Stimulated activated CD4-positive, alpha-beta T cell treated with anti-CD3 and anti-CD28 coated beads, TNF-alpha, amount 100 ng/mL, for 48 hours (primary cell): ENCODE results near the gene CYP2C9.
"Not testable (repeated sequence)": the region's sequence is repeated elsewhere in the genome, so short reads cannot be mapped to it uniquely, and the experiment has no call there.

Experiments used
- DNase-seq, 3 donors: peaks; one replicate each; pipeline ENCODE4 v3.0.0-alpha.2; 2020; ENCODE audit warnings: low read depth in 3 of 3

Gene CYP2C9

DNA sequence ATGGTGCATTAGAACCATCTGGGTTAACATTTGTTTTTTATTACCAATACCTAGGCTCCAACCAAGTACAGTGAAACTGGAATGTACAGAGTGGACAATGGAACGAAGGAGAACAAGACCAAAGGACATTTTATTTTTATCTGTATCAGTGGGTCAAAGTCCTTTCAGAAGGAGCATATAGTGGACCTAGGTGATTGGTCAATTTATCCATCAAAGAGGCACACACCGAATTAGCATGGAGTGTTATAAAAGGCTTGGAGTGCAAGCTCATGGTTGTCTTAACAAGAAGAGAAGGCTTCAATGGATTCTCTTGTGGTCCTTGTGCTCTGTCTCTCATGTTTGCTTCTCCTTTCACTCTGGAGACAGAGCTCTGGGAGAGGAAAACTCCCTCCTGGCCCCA, at the start of gene CYP2C9:
CYP2C9 (plus strand) TSS at position 276 of the 400 bp plus-strand sequence; CDS start at position 301, 25 bp downstream.
- no peak for DNase-seq

DNA sequence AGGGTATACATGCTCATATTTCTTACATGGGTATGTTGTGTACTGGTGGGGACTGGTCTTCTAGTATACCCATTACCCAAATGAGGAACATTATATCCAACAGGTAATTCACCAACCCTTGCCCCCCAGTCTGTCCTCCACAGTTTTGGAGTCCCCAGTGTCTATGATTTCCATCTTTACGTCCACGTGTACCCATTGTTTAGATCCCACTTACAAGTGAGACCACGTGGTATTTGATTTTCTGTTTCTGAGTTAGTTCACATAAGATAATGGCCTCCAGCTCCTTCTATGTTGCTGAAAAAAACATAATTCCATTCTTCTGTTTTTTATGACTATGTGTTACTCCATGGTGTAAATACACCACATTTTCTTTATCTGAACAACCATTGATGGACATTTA, 49.3 kb upstream of the CYP2C9 start:
- no peak for DNase-seq

DNA sequence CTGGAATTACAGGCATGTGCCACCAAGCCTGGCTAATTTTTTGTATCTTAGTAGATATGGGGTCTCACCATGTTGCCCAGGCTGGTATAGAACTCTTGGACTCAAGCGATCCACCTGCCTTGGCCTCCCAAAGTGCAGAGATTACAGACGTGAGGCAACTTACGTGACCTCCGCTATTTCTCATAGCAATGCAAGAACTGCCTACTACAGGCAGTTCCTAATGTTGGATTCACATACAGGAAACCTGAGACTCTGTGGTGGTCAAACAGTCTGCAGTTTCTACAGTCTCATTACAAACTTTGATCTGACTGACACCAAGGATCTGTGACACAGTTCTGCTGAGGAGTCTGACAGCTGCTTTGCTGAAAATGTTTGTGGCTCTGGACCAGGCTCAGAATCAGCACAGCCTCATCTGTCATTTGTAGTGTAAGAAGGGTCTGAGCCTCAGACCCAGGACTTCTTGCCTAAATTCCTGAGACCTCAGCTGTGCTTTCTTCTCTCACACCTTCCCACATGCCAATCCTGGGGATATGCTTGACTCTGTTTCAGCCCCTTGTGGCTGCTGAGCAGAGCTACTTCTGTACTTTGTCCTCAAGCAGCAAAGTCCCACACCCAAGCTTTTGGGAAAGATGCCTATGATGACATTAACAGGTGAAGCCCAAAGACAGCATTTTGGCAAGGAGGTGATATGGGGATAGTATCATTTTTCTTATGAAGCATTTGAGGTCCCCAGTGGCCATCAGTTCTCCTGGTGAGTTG, 48.0 kb upstream of the CYP2C9 start:
- no peak for DNase-seq

DNA sequence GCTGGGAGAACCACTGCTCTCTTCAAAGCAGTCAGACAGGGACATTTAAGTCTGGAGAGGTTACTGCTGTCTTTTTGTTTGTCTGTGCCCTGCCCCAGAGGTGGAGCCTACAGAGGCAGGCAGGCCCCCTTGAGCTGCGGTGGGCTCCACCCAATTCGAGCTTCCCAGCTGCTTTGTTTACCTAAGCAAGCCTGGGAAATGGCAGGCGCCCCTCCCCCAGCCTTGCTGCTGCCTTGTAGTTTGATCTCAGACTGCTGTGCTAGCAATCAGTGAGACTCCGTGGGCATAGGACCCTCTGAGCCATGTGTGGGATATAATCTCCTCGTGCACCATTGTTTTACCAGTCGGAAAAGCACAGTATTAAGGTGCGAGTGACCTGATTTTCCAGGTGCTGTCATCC, 40.0 kb upstream of the CYP2C9 start:
- DNase-seq: not testable (repeated sequence)

GRCh38 chr10:94902080-94902479, 36.4 kb upstream of the CYP2C9 start:
- no peak for DNase-seq

DNA sequence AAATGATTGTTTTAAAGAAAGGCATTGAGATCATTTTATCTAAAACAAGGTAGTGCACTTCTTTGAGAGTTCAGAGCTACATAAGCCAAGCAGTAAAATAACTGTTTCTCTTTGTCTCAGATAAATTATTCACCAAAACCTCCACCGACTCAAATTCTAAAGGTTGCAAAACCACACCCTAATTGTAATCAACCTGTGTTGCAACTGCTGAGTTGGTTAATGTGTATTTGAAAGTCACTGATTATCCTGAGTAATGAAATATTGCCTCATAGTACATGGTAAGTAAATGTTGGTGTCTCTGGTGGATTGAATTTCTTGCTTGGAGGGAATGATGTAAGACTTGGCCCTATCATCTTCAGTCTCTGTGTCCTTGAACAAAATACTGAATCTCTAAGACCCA, 35.9 kb upstream of the CYP2C9 start:
- DNase-seq: no peak

DNA sequence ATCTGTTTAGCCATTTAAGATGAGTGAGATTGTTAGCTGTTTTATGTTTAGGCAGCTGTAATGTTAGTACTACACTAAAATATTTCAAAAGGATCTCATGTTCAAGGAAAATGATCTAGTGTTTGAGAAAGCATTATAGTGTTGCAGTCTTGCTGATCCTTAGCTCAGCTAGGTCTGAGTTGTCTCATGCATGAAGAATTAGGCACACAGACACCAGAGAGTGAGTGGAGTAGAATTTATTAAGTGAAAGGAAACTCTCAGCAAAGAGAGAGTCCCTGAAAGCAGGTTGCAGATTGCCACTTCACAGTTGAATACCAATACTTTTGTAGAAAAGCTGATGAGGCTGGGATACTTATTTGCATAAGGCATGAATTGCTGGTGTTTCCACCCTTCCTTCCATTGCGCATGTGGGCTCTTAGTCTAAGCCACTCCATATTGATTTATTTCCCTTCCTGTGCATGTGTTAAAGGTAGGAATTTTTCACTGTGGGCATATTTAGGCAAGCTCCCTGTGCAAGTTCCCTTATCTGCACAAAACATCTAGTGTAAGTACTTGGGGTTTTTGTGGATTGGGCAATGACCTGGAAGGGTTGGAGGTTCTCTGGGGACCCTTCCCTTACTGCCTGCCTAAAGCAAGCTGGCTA, 33.8 kb upstream of the CYP2C9 start:
- not testable (repeated sequence) for DNase-seq

DNA sequence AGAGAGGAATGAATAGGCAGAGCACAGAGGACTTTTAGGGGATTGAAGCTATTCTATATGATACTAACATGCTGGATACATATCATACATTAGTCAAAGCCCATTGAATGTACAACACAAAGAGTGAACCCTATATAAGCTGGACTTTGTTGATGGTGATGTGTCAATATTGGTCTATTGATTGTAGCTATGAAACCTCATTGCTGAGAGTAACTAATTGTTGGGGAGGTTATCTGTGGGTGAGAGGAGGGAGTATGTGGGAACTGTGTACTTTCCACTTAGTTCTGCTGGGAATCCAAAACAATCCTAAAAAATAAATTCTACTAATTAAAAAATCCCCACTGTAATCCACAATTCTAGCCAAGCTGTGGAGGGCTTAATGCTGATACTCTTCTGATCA, 22.0 kb upstream of the CYP2C9 start:
- DNase-seq: no peak

- no peak for DNase-seq
Measured at GRCh38 chr10:94936721-94937120, 1.7 kb upstream of the CYP2C9 start.

DNA sequence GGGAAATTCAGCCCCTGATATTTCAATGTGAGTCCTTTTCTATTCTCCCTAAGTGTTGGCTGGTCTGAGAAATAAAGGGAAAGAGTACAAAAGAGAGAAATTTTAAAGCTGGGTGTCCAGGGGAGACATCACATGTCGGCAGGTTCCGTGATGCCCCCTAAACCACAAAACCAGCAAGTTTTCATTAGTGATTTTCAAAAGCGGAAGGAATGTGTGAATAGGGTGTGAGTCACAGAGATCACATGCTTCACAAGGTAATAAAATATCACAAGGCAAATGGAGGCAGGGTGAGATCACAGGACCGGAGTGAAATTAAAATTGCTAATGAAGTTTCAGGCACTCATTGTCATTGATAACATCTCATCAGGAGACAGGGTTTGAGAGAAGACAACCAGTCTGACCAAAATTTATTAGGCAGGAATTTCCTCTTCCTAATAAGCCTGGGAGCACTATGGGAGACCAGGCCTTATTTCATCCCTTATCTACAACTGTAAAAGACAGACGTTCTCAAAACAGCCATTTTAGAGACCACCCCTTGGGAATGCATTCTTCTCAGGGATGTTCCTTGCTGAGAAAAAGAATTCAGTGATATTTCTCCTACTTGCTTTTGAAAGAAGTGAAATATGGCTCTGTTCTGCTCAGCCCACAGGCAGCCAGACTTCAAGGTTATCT, 5.1 kb downstream of the CYP2C9 start:
- not testable (repeated sequence) for DNase-seq

DNA sequence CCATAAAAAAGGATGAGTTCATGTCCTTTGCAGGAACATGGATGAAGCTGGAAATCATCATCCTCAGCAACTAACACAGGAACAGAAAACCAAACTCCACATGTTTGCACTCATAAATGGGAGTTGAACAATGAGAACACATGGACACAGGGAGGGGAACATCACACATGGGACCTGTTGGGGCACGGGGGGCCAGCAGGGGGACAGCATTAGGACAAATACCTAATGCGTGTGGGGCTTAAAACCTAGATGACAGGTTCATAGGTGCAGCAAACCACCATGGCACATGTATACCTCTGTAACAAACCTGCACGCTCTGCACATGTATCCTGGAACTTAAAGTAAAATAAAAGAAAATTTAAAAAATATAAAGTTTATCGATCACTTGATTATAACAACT, 7.7 kb downstream of the CYP2C9 start:
- DNase-seq: not testable (repeated sequence)

DNA sequence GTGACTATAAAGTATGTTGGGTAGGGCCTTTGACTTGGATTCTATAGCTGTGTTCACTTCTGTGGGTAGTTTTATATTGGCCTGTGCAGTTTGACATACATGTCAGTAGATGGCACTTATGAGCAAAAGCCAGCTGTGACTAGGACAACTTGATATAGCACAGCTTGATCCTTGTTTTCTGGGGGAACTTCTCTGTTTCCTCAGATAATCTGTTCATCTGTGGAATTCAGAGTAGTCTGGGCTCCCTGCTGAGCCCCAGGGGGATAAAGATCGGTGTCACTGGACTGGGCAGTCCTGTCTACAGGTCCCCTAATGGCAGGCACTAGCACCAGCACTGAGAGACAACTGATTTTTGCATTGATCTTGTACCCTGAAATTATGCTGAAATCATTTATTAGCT, 25.4 kb downstream of the CYP2C9 start:
- no peak for DNase-seq

DNA sequence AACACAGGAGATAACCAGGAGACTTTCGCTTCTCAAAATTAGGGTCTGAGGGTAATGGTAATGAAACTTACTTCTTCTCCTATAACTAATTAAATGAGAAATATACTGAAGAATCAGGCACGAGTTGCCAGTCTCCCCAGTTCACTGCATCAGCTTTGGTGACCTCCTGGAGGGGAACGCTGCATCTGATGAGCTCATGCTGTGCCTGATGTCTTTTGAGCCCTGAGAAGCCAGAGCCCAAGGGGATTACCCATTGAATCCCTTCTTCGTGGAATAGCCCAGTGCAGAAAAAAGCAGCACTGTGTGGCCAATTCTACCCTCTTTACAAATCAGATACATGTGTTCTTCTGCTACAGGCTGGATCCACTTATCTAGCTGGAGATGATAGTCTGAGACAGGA, 45.1 kb downstream of the CYP2C9 start:
- no peak for DNase-seq

DNA sequence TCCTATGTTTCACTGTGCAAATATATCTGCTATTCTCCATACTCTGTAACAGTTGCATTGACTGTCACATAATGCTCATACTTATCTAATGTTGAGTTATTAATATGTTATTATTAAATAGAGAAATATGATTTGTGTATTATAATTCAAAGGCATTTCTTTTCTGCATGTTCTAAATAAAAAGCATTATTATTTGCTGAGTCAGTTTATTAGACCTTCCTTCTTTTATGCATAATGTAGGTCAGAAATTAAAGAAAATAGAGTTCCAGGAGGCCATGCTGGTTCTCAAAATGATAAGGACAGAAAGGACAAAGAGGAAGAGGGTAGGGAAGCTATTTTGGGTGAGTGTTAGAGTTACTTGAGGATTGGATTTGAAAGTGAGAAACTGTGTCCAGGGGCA, 50.7 kb downstream of the CYP2C9 start:
- DNase-seq: no peak

DNA sequence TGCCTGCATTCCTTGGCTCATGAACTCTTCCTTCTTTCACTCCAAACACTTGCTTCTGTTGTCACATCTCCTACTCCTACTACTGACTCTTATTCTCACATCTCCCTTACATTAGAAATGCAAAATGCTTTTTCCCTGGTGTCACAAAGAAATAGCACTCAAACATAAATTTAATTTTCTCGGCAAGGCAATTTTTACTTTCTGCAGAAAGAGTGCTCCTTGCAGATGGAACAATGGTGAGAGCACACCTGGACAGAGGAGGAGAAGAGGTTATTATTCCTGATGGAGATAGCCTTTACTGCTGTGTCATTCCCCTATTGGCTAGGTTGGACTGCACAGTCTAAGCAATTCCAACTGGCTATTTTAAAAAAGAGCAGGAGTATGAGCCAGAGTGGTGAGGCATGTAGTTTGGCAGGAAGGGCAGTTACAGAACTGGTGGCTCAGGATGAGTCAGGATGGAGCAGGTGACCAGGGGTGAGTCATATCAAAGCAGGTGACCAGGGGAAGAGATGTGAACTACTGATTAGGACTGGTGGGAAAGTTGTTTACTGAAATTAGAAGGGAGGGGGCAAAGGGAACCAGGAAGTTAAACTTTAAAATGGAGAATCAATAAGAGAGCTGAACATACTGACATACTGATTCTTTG, 52.9 kb downstream of the CYP2C9 start:
- no peak for DNase-seq

DNA sequence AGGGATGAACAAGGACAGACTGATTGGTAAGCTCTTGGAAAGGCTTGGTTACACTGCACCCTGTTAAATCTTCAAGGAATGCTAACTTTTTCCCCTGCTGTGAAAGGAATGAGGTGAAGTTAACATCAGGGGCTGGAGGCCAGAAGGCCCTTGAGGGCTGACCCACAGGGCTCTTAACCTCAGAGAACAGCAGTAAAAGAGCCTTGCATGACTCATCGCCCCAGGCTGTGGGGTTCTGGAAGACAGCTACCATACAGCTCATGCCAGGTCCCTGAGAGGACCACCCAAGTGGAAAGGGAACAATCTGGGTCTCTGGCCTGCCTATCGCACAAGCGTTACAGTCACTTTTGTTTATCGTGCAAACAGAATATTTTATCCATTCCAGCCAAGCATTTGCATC, 54.4 kb downstream of the CYP2C9 start:
- DNase-seq: no peak

DNA sequence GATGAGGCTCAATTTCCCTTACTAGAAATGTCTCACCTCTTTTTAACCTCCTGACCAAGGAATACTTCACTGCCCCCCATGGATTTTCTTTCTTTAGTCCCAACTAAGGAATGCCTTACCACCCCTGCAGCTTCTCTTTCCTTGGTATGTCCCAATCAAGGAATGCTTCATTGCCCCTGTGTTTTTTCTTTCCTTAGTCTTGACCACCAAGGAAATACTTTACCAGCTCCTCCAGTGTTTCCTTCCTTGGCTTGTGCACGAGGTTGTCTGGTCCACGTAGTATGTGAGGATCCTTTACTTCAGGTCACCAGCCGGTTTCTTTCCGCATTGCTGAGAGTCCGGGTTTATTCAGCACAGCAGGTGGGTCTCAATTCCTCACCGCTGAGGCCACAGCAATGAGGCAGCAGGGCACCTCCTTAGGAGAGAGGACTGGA, 59.3 kb downstream of the CYP2C9 start:
- DNase-seq: no peak

GRCh38 chr10:95026461-95026860, 88.0 kb downstream of the CYP2C9 start:
- DNase-seq: no peak

GRCh38 chr10:95031656-95032055, 93.2 kb downstream of the CYP2C9 start:
- DNase-seq: no peak

- no peak for DNase-seq
Measured at GRCh38 chr10:95034401-95034800, 95.9 kb downstream of the CYP2C9 start.

DNA sequence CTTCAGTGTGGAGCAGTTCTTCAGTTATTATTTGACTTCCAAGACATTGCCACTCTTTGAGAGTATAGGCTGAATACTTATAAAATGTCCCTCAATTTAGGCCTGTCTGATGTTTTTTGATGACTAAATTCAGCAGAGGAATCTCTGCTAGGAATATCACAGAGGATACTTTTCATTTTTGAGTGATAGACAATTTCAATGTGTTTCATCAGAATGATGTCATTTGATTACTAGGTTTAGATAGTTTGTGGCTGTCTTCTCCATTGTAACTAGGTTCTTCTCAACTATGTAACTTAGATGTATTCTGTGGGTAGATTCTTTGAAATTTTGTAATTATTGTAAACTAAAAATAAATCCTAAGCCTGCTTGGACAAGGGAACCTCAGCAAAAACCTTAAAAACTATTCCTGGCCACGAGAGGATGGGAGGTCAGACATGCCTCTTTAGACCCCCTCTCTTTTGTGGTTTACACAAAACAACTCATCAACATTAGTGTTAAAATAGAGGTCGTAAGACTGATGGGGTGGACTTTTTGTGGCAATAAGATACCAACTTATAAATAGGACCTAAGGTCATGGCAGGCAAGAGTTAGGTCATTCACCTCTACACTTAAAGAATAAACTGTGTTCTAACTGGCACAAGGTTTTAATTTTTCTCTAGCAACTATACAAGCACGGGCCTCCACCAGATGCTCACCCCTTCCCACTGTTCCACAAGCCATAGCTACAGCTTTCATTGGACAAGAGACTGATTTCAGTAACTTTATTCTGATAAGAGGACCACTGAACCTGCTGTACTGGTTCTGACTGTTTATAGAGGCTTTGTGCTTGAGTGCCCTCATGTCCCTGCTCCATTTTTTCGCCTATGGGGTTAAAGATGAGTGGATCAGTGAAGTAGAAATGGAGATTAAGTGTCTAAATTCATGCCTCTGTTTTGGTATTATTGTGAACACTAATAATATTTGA, 97.2 kb downstream of the CYP2C9 start:
- DNase-seq: no peak
